Natural killer cell (primary cell): Measurements from ENCODE around the gene CHRD. TPM values are rescaled to one million over a fixed set of nuclear protein-coding genes. Genes with fewer than 3 reads are reported as not detected.

Experiments
- ATAC-seq, 3 donors: fragments of 150-1000 bp in 2 of 3; fragments of 200-7000 bp in 1 of 3; cut with Tn5 transposase; 1 replicate in 1 of 3; 2 replicates in 2 of 3; pipeline ENCODE4 v1.10.0; 2021; ENCODE audit warnings: mild to moderate bottlenecking in 2 of 3, moderate library complexity in 2 of 3
- DNase-seq, 2 donors: peaks; one replicate each; pipeline versions ENCODE4 v3.0.0 to v3.0.0-alpha.2; 2013 to 2021; ENCODE audit warnings: mixed read lengths in 1 of 2
- H3K27ac ChIP-seq: one replicate; pipeline ENCODE4 v1.5.1; 2013; ENCODE audit warnings: mild to moderate bottlenecking, low read length
- H3K27me3 ChIP-seq: one replicate; pipeline ENCODE4 v1.6.1; 2013; ENCODE audit warnings: low read length; ENCODE audit not compliant: control insufficient read depth, insufficient read depth
- H3K36me3 ChIP-seq: one replicate; pipeline ENCODE4 v1.6.1; 2013; ENCODE audit warnings: low read length; ENCODE audit not compliant: control insufficient read depth, insufficient read depth
- H3K4me1 ChIP-seq: one replicate; pipeline ENCODE4 v1.6.1; 2013; ENCODE audit warnings: low read length; ENCODE audit not compliant: control insufficient read depth, insufficient read depth
- H3K4me3 ChIP-seq: one replicate; pipeline ENCODE4 v1.5.1; 2013; ENCODE audit warnings: low read length
- H3K9me3 ChIP-seq: one replicate; pipeline ENCODE4 v1.6.1; 2013; ENCODE audit warnings: low read length; ENCODE audit not compliant: control insufficient read depth, insufficient read depth
- H3K27ac Mint-ChIP-seq, 2 donors: one replicate each; pipeline ENCODE4 v1.8.0; 2022; ENCODE audit warnings: mild to moderate bottlenecking in 2 of 2, mixed read lengths in 2 of 2, moderate library complexity in 1 of 2
- H3K27me3 Mint-ChIP-seq, 2 donors: one replicate each; pipeline ENCODE4 v1.8.0; 2022; ENCODE audit warnings: low read depth in 2 of 2, mixed read lengths in 2 of 2
- H3K36me3 Mint-ChIP-seq: one replicate; pipeline ENCODE4 v1.8.0; 2022; ENCODE audit warnings: mixed read lengths
- H3K4me1 Mint-ChIP-seq, 2 donors: one replicate each; pipeline ENCODE4 v1.8.0; 2022; ENCODE audit warnings: mixed read lengths in 2 of 2
- H3K4me3 Mint-ChIP-seq: one replicate; pipeline ENCODE4 v1.8.0; 2022; ENCODE audit warnings: mild to moderate bottlenecking, moderate library complexity, mixed read lengths
- H3K9me3 Mint-ChIP-seq, 2 donors: one replicate each; pipeline ENCODE4 v1.8.0; 2022; ENCODE audit warnings: mixed read lengths in 2 of 2
- WGBS: methylation state at CpG from one replicate; pipeline ENCODE4 v1.1.7; 2013; ENCODE audit warnings: missing lambda C conversion rate; ENCODE audit not compliant: insufficient coverage; 5-methylcytosine and 5-hydroxymethylcytosine counted together
- intact Hi-C: fragments of 100-400 bp; cut with micrococcal nuclease; formaldehyde crosslinking; loops from one replicate; pipeline ENCODE4 v1.14.2; 2022
- total RNA-seq, 4 donors: library from RNA; stranded (reverse); fragments of 120-200 nt in 1 of 4; gene quantifications; one replicate each; pipeline versions ENCODE4 v1.2.3 to v1.2.4, GENCODE V29; 2013 to 2022
- TF ChIP-seq, protein P1 (sequence below): fragments of 200-600 bp; IDR thresholded peaks from one replicate; pipeline ENCODE4 v1.8.0; 2022; ENCODE audit warnings: antibody characterized with exemption

CHRD gene
- total RNA-seq, 3 donors from 2014 or later (not counting 1 experiment from before 2014, with no cell fraction given) = 0.78 TPM; not detected in 2

DNA sequence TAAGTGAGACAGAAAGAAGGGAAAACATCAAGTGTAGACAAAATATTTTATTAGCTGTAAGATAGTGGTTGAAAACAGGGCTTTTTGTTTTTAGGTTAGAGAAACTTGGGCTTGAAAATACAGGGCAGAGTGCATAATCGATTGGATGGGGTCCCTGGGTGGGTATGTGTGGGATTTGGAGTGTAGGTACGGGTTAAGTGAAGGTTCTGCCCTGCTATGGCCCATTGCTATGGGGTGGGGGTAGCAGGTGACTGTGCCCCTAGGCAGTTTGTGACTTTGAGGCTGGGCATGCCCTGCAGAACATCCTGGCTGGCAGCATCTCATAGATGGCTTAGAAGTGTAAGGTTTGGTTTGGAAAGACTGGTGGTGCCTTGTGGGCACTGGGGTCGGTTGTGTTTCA, 46.2 kb upstream of the CHRD start:
- H3K4me1 Mint-ChIP-seq = peaks cover 17 to 41% of the 10 kb centered on the region in 2 donors
- TF ChIP-seq, protein P1, sequence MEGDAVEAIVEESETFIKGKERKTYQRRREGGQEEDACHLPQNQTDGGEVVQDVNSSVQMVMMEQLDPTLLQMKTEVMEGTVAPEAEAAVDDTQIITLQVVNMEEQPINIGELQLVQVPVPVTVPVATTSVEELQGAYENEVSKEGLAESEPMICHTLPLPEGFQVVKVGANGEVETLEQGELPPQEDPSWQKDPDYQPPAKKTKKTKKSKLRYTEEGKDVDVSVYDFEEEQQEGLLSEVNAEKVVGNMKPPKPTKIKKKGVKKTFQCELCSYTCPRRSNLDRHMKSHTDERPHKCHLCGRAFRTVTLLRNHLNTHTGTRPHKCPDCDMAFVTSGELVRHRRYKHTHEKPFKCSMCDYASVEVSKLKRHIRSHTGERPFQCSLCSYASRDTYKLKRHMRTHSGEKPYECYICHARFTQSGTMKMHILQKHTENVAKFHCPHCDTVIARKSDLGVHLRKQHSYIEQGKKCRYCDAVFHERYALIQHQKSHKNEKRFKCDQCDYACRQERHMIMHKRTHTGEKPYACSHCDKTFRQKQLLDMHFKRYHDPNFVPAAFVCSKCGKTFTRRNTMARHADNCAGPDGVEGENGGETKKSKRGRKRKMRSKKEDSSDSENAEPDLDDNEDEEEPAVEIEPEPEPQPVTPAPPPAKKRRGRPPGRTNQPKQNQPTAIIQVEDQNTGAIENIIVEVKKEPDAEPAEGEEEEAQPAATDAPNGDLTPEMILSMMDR = no peak
- peaks cover 20% of the 10 kb centered on the region for H3K36me3 Mint-ChIP-seq
- ATAC-seq (no peak), DNase-seq (no peak)
- intact Hi-C loops = loop anchor here (2.0 kb wide), 1 partner anchor 13 kb away; no protein-coding TSS in a partner anchor
- Histone ChIP-seq H3K27me3 (no peaks in the 10 kb centered on the region), H3K4me1 (peaks cover 23% of the 10 kb centered on the region), H3K27ac (no peak overlapping the region), H3K9me3 (no peaks in the 10 kb centered on the region), H3K36me3 (peaks cover 55% of the 10 kb centered on the region), H3K4me3 (no peak overlapping the region)
- 88% methylated on average over 3 of the region's 3 CpGs for WGBS
- H3K27me3 Mint-ChIP-seq = peaks cover 0 to 7% of the 10 kb centered on the region in 2 donors
- no peaks in the 10 kb centered on the region for H3K9me3 Mint-ChIP-seq
- H3K27ac Mint-ChIP-seq = peak overlapping the region; percentile 78 to 80
- H3K4me3 Mint-ChIP-seq = peak overlapping the region; percentile 35

DNA sequence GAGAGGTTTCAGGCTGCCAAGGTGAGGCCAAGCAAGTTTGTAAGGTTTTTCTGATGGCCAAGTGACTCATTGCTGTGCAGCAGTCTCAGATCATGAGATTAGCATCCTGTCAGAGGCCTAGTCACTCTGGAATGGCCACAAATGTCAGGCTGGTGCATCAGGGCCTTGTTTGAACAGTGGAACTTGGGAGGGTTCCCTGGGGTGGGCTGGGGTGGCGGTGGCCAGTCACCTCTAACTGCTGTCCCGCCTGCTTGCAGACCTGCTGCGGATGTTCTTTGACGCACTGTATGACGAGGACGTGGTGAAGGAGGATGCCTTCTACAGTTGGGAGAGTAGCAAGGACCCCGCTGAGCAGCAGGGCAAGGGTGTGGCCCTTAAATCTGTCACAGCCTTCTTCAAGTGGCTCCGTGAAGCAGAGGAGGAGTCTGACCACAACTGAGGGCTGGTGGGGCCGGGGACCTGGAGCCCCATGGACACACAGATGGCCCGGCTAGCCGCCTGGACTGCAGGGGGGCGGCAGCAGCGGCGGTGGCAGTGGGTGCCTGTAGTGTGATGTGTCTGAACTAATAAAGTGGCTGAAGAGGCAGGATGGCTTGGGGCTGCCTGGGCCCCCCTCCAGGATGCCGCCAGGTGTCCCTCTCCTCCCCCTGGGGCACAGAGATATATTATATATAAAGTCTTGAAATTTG, 45.2 kb upstream of the CHRD start:
- H3K27me3 Mint-ChIP-seq = peaks cover 0 to 7% of the 10 kb centered on the region in 2 donors
- no peaks in the 10 kb centered on the region for H3K27me3 ChIP-seq
- WGBS = 79% methylated on average over 14 of the region's 15 CpGs

DNA sequence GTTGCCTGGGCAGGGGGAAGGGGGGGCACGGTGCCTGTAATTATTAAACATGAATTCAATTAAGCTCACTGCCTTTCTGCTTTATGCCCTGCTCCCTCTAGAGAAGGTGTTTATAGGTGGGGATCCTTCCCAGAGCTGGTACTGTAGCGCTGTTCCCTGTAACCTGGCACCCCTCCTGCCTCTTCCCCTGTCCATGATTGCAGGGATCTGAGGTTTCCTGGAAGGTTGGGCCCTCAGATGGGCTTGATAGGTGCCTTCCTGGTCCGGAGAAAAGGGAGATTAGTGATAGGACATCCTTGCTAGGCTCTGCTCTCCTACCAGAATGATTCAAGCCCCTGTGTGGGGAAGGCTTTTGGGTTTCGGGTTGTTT, 44.6 kb upstream of the CHRD start:
- Histone ChIP-seq H3K27ac (peak overlapping the region; percentile 97), H3K9me3 (no peaks in the 10 kb centered on the region), H3K27me3 (no peaks in the 10 kb centered on the region), H3K4me1 (peaks cover 23% of the 10 kb centered on the region), H3K36me3 (peaks cover 44% of the 10 kb centered on the region), H3K4me3 (peak overlapping the region; percentile 51)
- DNase-seq (no peak), ATAC-seq (peak in 1 of 3 donors; percentile 5)
- peak overlapping the region; percentile 78 to 80 for H3K27ac Mint-ChIP-seq
- WGBS = 78% methylated on average over 4 of the region's 4 CpGs
- TF ChIP-seq, protein P1 = no peak
- peak overlapping the region; percentile 90 for H3K4me3 Mint-ChIP-seq
- H3K27me3 Mint-ChIP-seq = peaks cover 0 to 7% of the 10 kb centered on the region in 2 donors
- H3K36me3 Mint-ChIP-seq = peaks cover 8% of the 10 kb centered on the region
- no peaks in the 10 kb centered on the region for H3K9me3 Mint-ChIP-seq
- intact Hi-C loops = loop anchor here (1.0 to 2.0 kb wide), 2 partner anchors 14 to 28 kb away; no protein-coding TSS in a partner anchor
- H3K4me1 Mint-ChIP-seq = peaks cover 17 to 37% of the 10 kb centered on the region in 2 donors

More for the DNA sequence above, 45.2 kb upstream of the CHRD start:
- DNase-seq = peak in 1 of 2 donors; percentile 53
- ATAC-seq = peak in 2 of 3 donors; percentile 39 to 40
- Histone ChIP-seq H3K4me3 (no peak overlapping the region), H3K9me3 (no peaks in the 10 kb centered on the region), H3K4me1 (peaks cover 23% of the 10 kb centered on the region), H3K36me3 (peaks cover 48% of the 10 kb centered on the region), H3K27ac (peak overlapping the region; percentile 97)
- Mint-ChIP-seq H3K36me3 (peaks cover 11% of the 10 kb centered on the region), H3K4me1 (peaks cover 17 to 37% of the 10 kb centered on the region in 2 donors), H3K4me3 (peak overlapping the region; percentile 90), H3K9me3 (no peaks in the 10 kb centered on the region), H3K27ac (peak overlapping the region; percentile 78 to 80)
- intact Hi-C loops = loop anchor here (1.0 to 2.0 kb wide), 2 partner anchors 14 to 29 kb away; no protein-coding TSS in a partner anchor
- TF ChIP-seq, protein P1 = no peak
